GM12891 (cell line): ENCODE results near the gene CABP7.

Experiments used
- PAX5 ChIP-seq: IDR thresholded peaks from 2 replicates; pipeline ENCODE4 v1.6.1; 2011; ENCODE audit warnings: low read length, moderate library complexity, mild to moderate bottlenecking; ENCODE audit not compliant: insufficient read depth, severe bottlenecking
- POLR2A ChIP-seq: IDR thresholded peaks from 2 replicates; pipeline ENCODE4 v1.6.1; 2011; ENCODE audit warnings: low read depth, low read length, control low read depth
- POLR2AphosphoS5 ChIP-seq: IDR thresholded peaks from 2 replicates; pipeline ENCODE4 v1.6.1; 2011; ENCODE audit warnings: low read depth, low read length, control low read depth
- POU2F2 ChIP-seq: IDR thresholded peaks from 2 replicates; pipeline ENCODE4 v1.6.1; 2011; ENCODE audit warnings: low read depth, mild to moderate bottlenecking, control low read depth, low read length, moderate library complexity
- SPI1 ChIP-seq: IDR thresholded peaks from 2 replicates; pipeline ENCODE4 v1.6.1; 2011; ENCODE audit warnings: low read depth, low read length, control low read depth
- TAF1 ChIP-seq: IDR thresholded peaks from 2 replicates; pipeline ENCODE4 v1.6.1; 2011; ENCODE audit warnings: low read depth, low read length, control low read depth

- TF ChIP-seq POLR2AphosphoS5 (no peak), POLR2A (no peak), TAF1 (no peak), POU2F2 (no peak), PAX5 (no peak), SPI1 (no peak)
These were observed 28.0 kb downstream of the CABP7 start for GRCh38 chr22:29747832-29748231.
